ENCODE results near the gene SLU7. TPM values are rescaled to one million over a fixed set of nuclear protein-coding genes. Genes with fewer than 3 reads are reported as not detected.

SLU7 gene
- total RNA-seq, 2 experiments from 2014 or later = 99.9 to 106 TPM

DNA sequence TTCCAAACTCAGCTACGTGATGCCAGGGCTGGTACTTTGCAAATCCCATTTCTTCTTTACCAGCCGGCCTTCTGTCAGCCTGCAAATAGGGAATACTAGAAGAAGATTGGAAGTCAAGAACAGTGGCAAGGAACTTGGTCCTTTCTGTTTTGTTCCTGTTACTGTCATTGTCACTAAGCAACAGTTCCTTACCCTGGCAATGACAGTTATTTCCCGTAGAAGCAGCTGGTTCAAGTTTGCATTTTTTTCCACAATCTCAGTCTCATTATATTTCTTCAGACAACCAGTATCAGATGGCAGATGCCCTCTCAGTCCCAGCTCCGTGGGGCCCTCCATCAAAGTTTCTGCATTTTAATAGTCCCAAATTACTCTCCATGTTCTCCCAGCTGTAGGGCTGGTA lies 39.4 kb downstream of the SLU7 start:
- Histone ChIP-seq H3K27me3 (ENCODE audit: control insufficient read depth in 1 of 2, insufficient read depth in 2 of 2, low read length in 2 of 2) (peaks cover 4 to 14% of the 10 kb centered on the region in 2 experiments), H3K4me3 (ENCODE audit: low read length) (no peak overlapping the region), H3K36me3 (ENCODE audit: insufficient read depth, low read length) (no peaks in the 10 kb centered on the region), H3K9me3 (ENCODE audit: control insufficient read depth in 1 of 2, insufficient read depth in 1 of 2, low read length in 2 of 2) (no peaks in the 10 kb centered on the region), H3K27ac (ENCODE audit: low read depth in 1 of 2, low read length in 2 of 2) (no peak overlapping the region), H3K4me1 (ENCODE audit: insufficient read depth, low read length) (no peaks in the 10 kb centered on the region)
- Mint-ChIP-seq H3K4me3 (no peak overlapping the region), H3K27me3 (peaks cover 43% of the 10 kb centered on the region), H3K4me1 (ENCODE audit: low read depth) (no peaks in the 10 kb centered on the region), H3K9me3 (peaks cover 2% of the 10 kb centered on the region), H3K27ac (no peak overlapping the region), H3K36me3 (ENCODE audit: low read depth) (no peaks in the 10 kb centered on the region)
- TF ChIP-seq, protein P1, sequence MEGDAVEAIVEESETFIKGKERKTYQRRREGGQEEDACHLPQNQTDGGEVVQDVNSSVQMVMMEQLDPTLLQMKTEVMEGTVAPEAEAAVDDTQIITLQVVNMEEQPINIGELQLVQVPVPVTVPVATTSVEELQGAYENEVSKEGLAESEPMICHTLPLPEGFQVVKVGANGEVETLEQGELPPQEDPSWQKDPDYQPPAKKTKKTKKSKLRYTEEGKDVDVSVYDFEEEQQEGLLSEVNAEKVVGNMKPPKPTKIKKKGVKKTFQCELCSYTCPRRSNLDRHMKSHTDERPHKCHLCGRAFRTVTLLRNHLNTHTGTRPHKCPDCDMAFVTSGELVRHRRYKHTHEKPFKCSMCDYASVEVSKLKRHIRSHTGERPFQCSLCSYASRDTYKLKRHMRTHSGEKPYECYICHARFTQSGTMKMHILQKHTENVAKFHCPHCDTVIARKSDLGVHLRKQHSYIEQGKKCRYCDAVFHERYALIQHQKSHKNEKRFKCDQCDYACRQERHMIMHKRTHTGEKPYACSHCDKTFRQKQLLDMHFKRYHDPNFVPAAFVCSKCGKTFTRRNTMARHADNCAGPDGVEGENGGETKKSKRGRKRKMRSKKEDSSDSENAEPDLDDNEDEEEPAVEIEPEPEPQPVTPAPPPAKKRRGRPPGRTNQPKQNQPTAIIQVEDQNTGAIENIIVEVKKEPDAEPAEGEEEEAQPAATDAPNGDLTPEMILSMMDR (IDR thresholded peaks at IDR 0.05) = no peak
- intact Hi-C loops (cut with DNase I, micrococcal nuclease) = no loop called here
- ChIA-PET POLR2A (no interaction called here), CTCF (no interaction called here)
- no peak for DNase-seq
- ATAC-seq (ENCODE audit: poor library complexity) = no peak

DNA sequence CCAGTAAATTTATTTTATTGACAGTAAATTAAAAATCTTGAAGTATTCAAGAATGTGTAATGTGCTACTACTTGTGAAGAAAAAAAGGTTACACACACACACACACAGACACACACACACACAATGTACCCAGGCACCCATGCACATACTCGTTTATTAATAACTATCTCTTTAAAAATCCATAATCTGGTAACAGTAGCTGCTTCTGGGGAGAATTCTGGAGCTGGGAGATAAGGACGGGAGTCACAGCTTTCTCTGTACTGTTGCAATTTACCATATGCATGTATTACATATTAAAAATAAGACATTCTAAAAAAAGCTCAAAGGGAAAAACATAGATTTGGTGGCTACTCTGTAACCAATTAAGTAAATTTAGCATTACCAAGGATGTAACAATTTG lies 40.6 kb downstream of the SLU7 start:
- Mint-ChIP-seq H3K27me3 (peaks cover 55% of the 10 kb centered on the region), H3K4me1 (ENCODE audit: low read depth) (no peaks in the 10 kb centered on the region), H3K9me3 (no peaks in the 10 kb centered on the region), H3K27ac (no peak overlapping the region), H3K4me3 (no peak overlapping the region), H3K36me3 (ENCODE audit: low read depth) (no peaks in the 10 kb centered on the region)
- intact Hi-C loops (cut with DNase I, micrococcal nuclease) = no loop called here
- no peaks in the 10 kb centered on the region for H3K36me3 ChIP-seq (ENCODE audit: insufficient read depth, low read length)
- CTCF ChIA-PET = no interaction called here
- DNase-seq = no peak
- POLR2A ChIA-PET = no interaction called here
- no peak overlapping the region for H3K4me3 ChIP-seq (ENCODE audit: low read length)
- H3K27ac ChIP-seq (ENCODE audit: low read depth in 1 of 2, low read length in 2 of 2) = no peak overlapping the region
- H3K27me3 ChIP-seq (ENCODE audit: control insufficient read depth in 1 of 2, insufficient read depth in 2 of 2, low read length in 2 of 2) = peaks cover 5 to 16% of the 10 kb centered on the region in 2 experiments
- TF ChIP-seq, protein P1 (IDR thresholded peaks at IDR 0.05) = no peak
- no peaks in the 10 kb centered on the region for H3K4me1 ChIP-seq (ENCODE audit: insufficient read depth, low read length)
- no peak for ATAC-seq (ENCODE audit: poor library complexity)
- H3K9me3 ChIP-seq (ENCODE audit: control insufficient read depth in 1 of 2, insufficient read depth in 1 of 2, low read length in 2 of 2) = no peaks in the 10 kb centered on the region

DNA sequence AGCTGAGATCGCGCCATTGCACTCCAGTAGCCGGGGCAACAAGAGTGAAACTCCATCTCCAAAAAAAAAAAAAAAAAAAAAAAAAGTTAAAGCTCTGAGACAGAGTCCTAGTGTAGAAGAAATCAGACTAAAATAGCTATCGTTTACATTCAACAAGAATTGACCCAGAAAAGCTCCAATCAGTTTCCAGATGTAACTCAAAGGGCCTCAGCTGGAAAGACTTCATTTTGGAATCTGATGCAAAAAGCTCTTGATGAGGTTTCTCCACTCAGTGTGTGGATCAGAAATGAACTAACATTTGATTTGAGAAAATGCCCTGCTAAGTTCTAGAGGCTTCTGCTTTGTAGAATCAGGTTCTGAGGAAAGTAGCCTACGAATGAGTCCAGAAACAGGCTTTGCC lies 41.2 kb downstream of the SLU7 start:
- Histone ChIP-seq H3K9me3 (ENCODE audit: control insufficient read depth in 1 of 2, insufficient read depth in 1 of 2, low read length in 2 of 2) (no peaks in the 10 kb centered on the region), H3K27ac (ENCODE audit: low read depth in 1 of 2, low read length in 2 of 2) (no peak overlapping the region), H3K4me3 (ENCODE audit: low read length) (no peak overlapping the region), H3K27me3 (ENCODE audit: control insufficient read depth in 1 of 2, insufficient read depth in 2 of 2, low read length in 2 of 2) (peaks cover 8 to 16% of the 10 kb centered on the region in 2 experiments), H3K4me1 (ENCODE audit: insufficient read depth, low read length) (no peaks in the 10 kb centered on the region), H3K36me3 (ENCODE audit: insufficient read depth, low read length) (no peaks in the 10 kb centered on the region)
- ChIA-PET POLR2A (no interaction called here), CTCF (interaction anchor here (0.6 kb wide), 2 partner anchors 19 to 1459 kb away, joined by 3 to 4 read pairs; no protein-coding TSS in a partner anchor)
- H3K36me3 Mint-ChIP-seq (ENCODE audit: low read depth) = no peaks in the 10 kb centered on the region
- intact Hi-C loops (cut with DNase I, micrococcal nuclease) = no loop called here
- peaks cover 59% of the 10 kb centered on the region for H3K27me3 Mint-ChIP-seq
- ATAC-seq (ENCODE audit: poor library complexity) (no peak), DNase-seq (no peak)
- no peaks in the 10 kb centered on the region for H3K4me1 Mint-ChIP-seq (ENCODE audit: low read depth)
- TF ChIP-seq, protein P1 (IDR thresholded peaks at IDR 0.05) = no peak
- no peak overlapping the region for H3K27ac Mint-ChIP-seq
- H3K4me3 Mint-ChIP-seq = no peak overlapping the region
- H3K9me3 Mint-ChIP-seq = no peaks in the 10 kb centered on the region

Data from CD4-positive, alpha-beta T cell (primary cell).